Subcutaneous adipose tissue (tissue), 4 donors: Measurements from ENCODE around the gene ETV1. TPM values are rescaled to one million over a fixed set of nuclear protein-coding genes. Genes with fewer than 3 reads are reported as not detected.

ENCODE experiments used
- CTCF ChIP-seq: fragments of 450-650 bp; IDR thresholded peaks from one replicate; pipeline ENCODE4 v1.5.1; 2016; ENCODE audit warnings: low read depth, mild to moderate bottlenecking, control low read depth, antibody characterized with exemption, moderate library complexity
- small RNA-seq: library from RNA; depleted of rRNA; stranded (forward); fragments of <200 nt; gene quantifications from one replicate; pipeline ENCODE3, GENCODE V24; 2016
- total RNA-seq, 4 donors: library from RNA; depleted of rRNA; stranded (reverse); fragments of >200 nt; gene quantifications; one replicate each; pipeline ENCODE4 v1.1.0, GENCODE V29; 2016

ETV1 gene
- total RNA-seq, 4 donors from 2014 or later = 0.88 to 3.6 (median 1.8) TPM

GRCh38 chr7:13845601-13846000 is 143.9 kb downstream of the ETV1 start:
- TF ChIP-seq CTCF = no peak

- TF ChIP-seq CTCF = no peak
These were observed 144.5 kb downstream of the ETV1 start for GRCh38 chr7:13844954-13845353.

GRCh38 chr7:13841284-13841683 is 148.2 kb downstream of the ETV1 start:
- TF ChIP-seq CTCF = no peak

Small RNA genes lying within 50 kb of the gene (small RNA-seq; reads per million reads assigned to genes)
- gene RF00019 = 0.49 reads per million
